Keratinocyte (primary cell): Measurements from ENCODE around the gene C1R. TPM values are rescaled to one million over a fixed set of nuclear protein-coding genes. Genes with fewer than 3 reads are reported as not detected.

Experiments
- DNase-seq: peaks from one replicate; pipeline ENCODE4 v3.0.0-alpha.2; 2011; ENCODE audit warnings: low read depth, missing footprints, low spot score
- FAIRE-seq: peaks from 2 replicates; lab custom pipeline; 2011; peaks lifted over from hg19 to GRCh38; lab: Jason Lieb, UNC
- H2AFZ ChIP-seq: 2 replicates; pipeline ENCODE4 v1.6.0; 2012; ENCODE audit warnings: low read length, control low read depth, inconsistent platforms; ENCODE audit not compliant: control insufficient read depth
- H3K27ac ChIP-seq: 2 replicates; pipeline ENCODE4 v1.5.1; 2011; ENCODE audit warnings: low read length; ENCODE audit not compliant: control insufficient read depth, insufficient read depth
- H3K27me3 ChIP-seq: 3 replicates; pipeline ENCODE4 v1.6.0; 2011; ENCODE audit warnings: low read length; ENCODE audit not compliant: control insufficient read depth, insufficient read depth; ENCODE audit errors: extremely low read depth
- H3K36me3 ChIP-seq, 2 experiments: 2 replicates in 1 of 2; 3 replicates in 1 of 2; pipeline ENCODE4 v1.5.1; 2011; ENCODE audit warnings: low read length in 2 of 2, mild to moderate bottlenecking in 1 of 2; ENCODE audit not compliant: control insufficient read depth in 2 of 2, insufficient read depth in 2 of 2; ENCODE audit errors: extremely low read depth in 1 of 2
- H3K4me1 ChIP-seq: 3 replicates; pipeline ENCODE4 v1.5.1; 2011; ENCODE audit warnings: low read length; ENCODE audit not compliant: control insufficient read depth, insufficient read depth; ENCODE audit errors: extremely low read depth
- H3K4me2 ChIP-seq: 3 replicates; pipeline ENCODE4 v1.6.0; 2011; ENCODE audit warnings: low read depth, low read length; ENCODE audit not compliant: control insufficient read depth, insufficient read depth; ENCODE audit errors: extremely low read depth
- H3K4me3 ChIP-seq, 3 experiments: fragments of 200-600 bp in 1 of 3; sonication (generic) in 1 of 3; 2 replicates in 2 of 3; 3 replicates in 1 of 3; pipeline ENCODE4 v1.5.1; 2011 to 2016; ENCODE audit warnings: low read length in 3 of 3, mild to moderate bottlenecking in 3 of 3, control low read depth in 2 of 3, inconsistent platforms in 1 of 3, low read depth in 1 of 3, mixed read lengths in 1 of 3, mixed run types in 1 of 3, moderate library complexity in 1 of 3; ENCODE audit not compliant: control insufficient read depth in 2 of 3, insufficient read depth in 2 of 3; ENCODE audit errors: extremely low read depth in 1 of 3
- H3K79me2 ChIP-seq: 2 replicates; pipeline ENCODE4 v1.6.0; 2012; ENCODE audit warnings: low read length; ENCODE audit not compliant: control insufficient read depth, insufficient read depth
- H3K9ac ChIP-seq: 3 replicates; pipeline ENCODE4 v1.6.0; 2011; ENCODE audit warnings: low read length; ENCODE audit not compliant: control insufficient read depth, insufficient read depth; ENCODE audit errors: extremely low read depth
- H3K9me1 ChIP-seq: 3 replicates; pipeline ENCODE4 v1.6.0; 2011; ENCODE audit warnings: low read length; ENCODE audit not compliant: control insufficient read depth, insufficient read depth; ENCODE audit errors: extremely low read depth
- H3K9me3 ChIP-seq: 2 replicates; pipeline ENCODE4 v1.5.1; 2012; ENCODE audit warnings: low read depth, low read length; ENCODE audit not compliant: control insufficient read depth
- H4K20me1 ChIP-seq: 3 replicates; pipeline ENCODE4 v1.6.0; 2011; ENCODE audit warnings: low read length; ENCODE audit not compliant: control insufficient read depth, insufficient read depth; ENCODE audit errors: extremely low read depth
- EZH2 ChIP-seq: IDR thresholded peaks from one replicate; pipeline ENCODE4 v1.6.1; 2012; ENCODE audit warnings: inconsistent platforms, mild to moderate bottlenecking, low read length, moderate library complexity
- dilution Hi-C: fragments of 300-500 bp; cut with MboI; formaldehyde crosslinking; loops from one replicate; pipeline ENCODE4 v1.7.0; 2020; ENCODE audit warnings: low sequenced_read_pairs; ENCODE audit not compliant: extremely low pct_ligation_motif_present
- polyA plus RNA-seq, 5 experiments: library from polyadenylated mRNA; depleted of rRNA in 3 of 5; stranded (reverse) in 3 of 5; stranded (forward) in 1 of 5; unstranded in 1 of 5; fragments of >200 nt; gene quantifications; 1 replicate in 1 of 5; 2 replicates in 3 of 5; 3 replicates in 1 of 5; pipeline versions ENCODE4 v1.2.1 to v1.2.3, GENCODE V29; 2011 to 2012; ENCODE audit warnings: missing spikeins in 2 of 5, low read depth in 1 of 5, low replicate concordance in 1 of 5
- TF ChIP-seq, protein P1 (sequence below), 3 experiments: IDR thresholded peaks in 1 of 3; conservative IDR thresholded peaks in 1 of 3; optimal IDR thresholded peaks in 1 of 3; 2 replicates in 2 of 3; 3 replicates in 1 of 3; pipeline versions ENCODE3 to v1.5.1; 2011; ENCODE audit warnings: low read length in 3 of 3, mild to moderate bottlenecking in 3 of 3, moderate library complexity in 2 of 3, control low read depth in 1 of 3, inconsistent platforms in 1 of 3; ENCODE audit not compliant: insufficient read depth in 2 of 3; ENCODE audit errors: extremely low read depth in 1 of 3

Gene C1R
- polyA plus RNA-seq, 1 donor (not counting 4 experiments of a cell fraction or from before 2014, with no cell fraction given) = 2.8 TPM

GRCh38 chr12:7129287-7129871, 37.1 kb upstream of the C1R start:
- peaks cover 3 to 12% of the 10 kb centered on the region in 2 experiments for H3K36me3 ChIP-seq
- no peaks in the 10 kb centered on the region for H3K27me3 ChIP-seq
- H3K9me3 ChIP-seq = no peaks in the 10 kb centered on the region
- H2AFZ ChIP-seq = peak overlapping the region; percentile 37
- DNase-seq (no peak), FAIRE-seq (no peak)
- peak overlapping the region; percentile 95 for H3K4me2 ChIP-seq
- no peak for TF ChIP-seq EZH2
- TF ChIP-seq, protein P1, sequence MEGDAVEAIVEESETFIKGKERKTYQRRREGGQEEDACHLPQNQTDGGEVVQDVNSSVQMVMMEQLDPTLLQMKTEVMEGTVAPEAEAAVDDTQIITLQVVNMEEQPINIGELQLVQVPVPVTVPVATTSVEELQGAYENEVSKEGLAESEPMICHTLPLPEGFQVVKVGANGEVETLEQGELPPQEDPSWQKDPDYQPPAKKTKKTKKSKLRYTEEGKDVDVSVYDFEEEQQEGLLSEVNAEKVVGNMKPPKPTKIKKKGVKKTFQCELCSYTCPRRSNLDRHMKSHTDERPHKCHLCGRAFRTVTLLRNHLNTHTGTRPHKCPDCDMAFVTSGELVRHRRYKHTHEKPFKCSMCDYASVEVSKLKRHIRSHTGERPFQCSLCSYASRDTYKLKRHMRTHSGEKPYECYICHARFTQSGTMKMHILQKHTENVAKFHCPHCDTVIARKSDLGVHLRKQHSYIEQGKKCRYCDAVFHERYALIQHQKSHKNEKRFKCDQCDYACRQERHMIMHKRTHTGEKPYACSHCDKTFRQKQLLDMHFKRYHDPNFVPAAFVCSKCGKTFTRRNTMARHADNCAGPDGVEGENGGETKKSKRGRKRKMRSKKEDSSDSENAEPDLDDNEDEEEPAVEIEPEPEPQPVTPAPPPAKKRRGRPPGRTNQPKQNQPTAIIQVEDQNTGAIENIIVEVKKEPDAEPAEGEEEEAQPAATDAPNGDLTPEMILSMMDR (optimal IDR thresholded peaks at IDR 0.05 in 1 of 3, IDR thresholded peaks at IDR 0.05 in 1 of 3, conservative IDR thresholded peaks at IDR 0.05 in 1 of 3; ENCODE audit: extremely low read depth in 1 of 3, insufficient read depth in 2 of 3, low read length in 3 of 3) = no peak
- H3K4me3 ChIP-seq = peak overlapping the region; percentile 58 to 74 (median 74)
- dilution Hi-C loops = no loop called here
- no peak overlapping the region for H3K27ac ChIP-seq
- H3K9ac ChIP-seq = peak overlapping the region; percentile 53
- peaks cover 18% of the 10 kb centered on the region for H3K4me1 ChIP-seq
- no peaks in the 10 kb centered on the region for H3K79me2 ChIP-seq
- H3K9me1 ChIP-seq = no peaks in the 10 kb centered on the region
- peaks cover 2% of the 10 kb centered on the region for H4K20me1 ChIP-seq

DNA sequence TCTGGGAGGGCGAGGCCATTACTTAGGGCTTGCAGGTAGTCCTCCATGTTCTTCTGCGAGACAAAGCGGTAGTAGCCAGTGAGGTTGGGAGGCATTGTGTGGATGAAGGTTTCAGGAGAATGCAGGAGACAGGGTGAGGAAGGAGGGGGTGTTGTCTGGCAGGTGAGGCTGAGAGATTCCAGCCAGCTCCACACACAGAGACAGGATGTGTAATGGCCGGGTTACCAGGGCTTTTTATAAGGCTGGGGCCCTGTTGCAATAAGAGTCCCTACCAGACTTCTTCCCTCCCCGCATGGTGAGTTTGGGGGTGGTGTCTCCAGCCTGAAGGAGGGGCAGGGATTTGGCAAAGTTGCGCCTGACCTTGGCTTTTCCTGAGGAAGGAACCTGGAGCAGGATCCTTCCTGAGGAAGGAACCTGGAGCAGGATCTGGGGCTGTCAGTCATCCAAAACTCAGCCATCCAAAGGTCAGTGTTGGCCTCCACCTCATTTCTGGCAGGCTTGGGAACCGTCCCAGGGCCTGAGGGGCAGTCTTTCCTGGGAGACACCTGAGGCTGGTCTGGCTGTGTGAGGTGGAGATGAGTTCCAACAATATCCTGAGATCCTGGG, 36.5 kb upstream of the C1R start, which contains the start of gene RBP5:
Gene RBP5 (minus strand): TSS at position 209 of the 606 bp plus-strand sequence. CDS start 114 bp downstream, at position 95.
- Histone ChIP-seq H3K4me2 (peak within 1 kb of the TSS; percentile 95), H3K27me3 (no peaks in the 10 kb centered on the region), H3K36me3 (peaks cover 0 to 8% of the 10 kb centered on the region in 2 experiments), H3K9me3 (no peaks in the 10 kb centered on the region), H3K9me1 (no peaks in the 10 kb centered on the region), H3K27ac (no peak within 1 kb of the TSS), H3K9ac (peak within 1 kb of the TSS; percentile 53), H3K4me3 (peak within 1 kb of the TSS; percentile 58 to 74 (median 74)), H2AFZ (peak within 1 kb of the TSS; percentile 37), H3K4me1 (peaks cover 18% of the 10 kb centered on the region), H4K20me1 (peaks cover 2% of the 10 kb centered on the region), H3K79me2 (no peaks in the 10 kb centered on the region)
- FAIRE-seq (no peak), DNase-seq (no peak)
- dilution Hi-C loops = no loop called here
- no peak for TF ChIP-seq EZH2
- TF ChIP-seq, protein P1 (optimal IDR thresholded peaks at IDR 0.05 in 1 of 3, IDR thresholded peaks at IDR 0.05 in 1 of 3, conservative IDR thresholded peaks at IDR 0.05 in 1 of 3; ENCODE audit: extremely low read depth in 1 of 3, insufficient read depth in 2 of 3, low read length in 3 of 3) = no peak
